Measurements from ENCODE around the gene S100A7A.

Gene S100A7A

DNA sequence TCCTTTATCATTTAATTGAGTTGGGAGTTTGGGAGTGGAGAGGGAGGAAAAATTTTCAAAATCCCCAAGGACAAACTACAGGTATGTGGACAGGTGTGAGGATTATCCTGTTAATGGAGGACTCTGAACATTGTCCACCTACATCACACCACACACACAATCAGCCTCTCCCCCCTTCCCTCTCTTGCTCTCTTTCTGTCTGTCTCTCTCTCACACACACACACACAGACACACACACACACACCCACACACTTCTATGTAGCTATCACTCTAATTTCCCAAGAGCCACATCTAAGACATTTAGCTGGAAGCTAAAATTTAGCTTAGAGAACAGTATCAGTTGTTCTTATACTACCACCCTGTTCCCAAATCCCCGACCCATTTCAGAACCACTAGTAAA is 26.9 kb upstream of the S100A7A start:
- no peak for DNase-seq (ENCODE audit: low read depth in 2 of 2)
- H3K4me3 ChIP-seq (replicated peaks in 1 of 2; ENCODE audit: low read depth in 2 of 2, low read length in 2 of 2) = no peak overlapping the region
- TF ChIP-seq, protein P1, sequence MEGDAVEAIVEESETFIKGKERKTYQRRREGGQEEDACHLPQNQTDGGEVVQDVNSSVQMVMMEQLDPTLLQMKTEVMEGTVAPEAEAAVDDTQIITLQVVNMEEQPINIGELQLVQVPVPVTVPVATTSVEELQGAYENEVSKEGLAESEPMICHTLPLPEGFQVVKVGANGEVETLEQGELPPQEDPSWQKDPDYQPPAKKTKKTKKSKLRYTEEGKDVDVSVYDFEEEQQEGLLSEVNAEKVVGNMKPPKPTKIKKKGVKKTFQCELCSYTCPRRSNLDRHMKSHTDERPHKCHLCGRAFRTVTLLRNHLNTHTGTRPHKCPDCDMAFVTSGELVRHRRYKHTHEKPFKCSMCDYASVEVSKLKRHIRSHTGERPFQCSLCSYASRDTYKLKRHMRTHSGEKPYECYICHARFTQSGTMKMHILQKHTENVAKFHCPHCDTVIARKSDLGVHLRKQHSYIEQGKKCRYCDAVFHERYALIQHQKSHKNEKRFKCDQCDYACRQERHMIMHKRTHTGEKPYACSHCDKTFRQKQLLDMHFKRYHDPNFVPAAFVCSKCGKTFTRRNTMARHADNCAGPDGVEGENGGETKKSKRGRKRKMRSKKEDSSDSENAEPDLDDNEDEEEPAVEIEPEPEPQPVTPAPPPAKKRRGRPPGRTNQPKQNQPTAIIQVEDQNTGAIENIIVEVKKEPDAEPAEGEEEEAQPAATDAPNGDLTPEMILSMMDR (IDR thresholded peaks at IDR 0.05; ENCODE audit: low read depth, low read length) = no peak

DNA sequence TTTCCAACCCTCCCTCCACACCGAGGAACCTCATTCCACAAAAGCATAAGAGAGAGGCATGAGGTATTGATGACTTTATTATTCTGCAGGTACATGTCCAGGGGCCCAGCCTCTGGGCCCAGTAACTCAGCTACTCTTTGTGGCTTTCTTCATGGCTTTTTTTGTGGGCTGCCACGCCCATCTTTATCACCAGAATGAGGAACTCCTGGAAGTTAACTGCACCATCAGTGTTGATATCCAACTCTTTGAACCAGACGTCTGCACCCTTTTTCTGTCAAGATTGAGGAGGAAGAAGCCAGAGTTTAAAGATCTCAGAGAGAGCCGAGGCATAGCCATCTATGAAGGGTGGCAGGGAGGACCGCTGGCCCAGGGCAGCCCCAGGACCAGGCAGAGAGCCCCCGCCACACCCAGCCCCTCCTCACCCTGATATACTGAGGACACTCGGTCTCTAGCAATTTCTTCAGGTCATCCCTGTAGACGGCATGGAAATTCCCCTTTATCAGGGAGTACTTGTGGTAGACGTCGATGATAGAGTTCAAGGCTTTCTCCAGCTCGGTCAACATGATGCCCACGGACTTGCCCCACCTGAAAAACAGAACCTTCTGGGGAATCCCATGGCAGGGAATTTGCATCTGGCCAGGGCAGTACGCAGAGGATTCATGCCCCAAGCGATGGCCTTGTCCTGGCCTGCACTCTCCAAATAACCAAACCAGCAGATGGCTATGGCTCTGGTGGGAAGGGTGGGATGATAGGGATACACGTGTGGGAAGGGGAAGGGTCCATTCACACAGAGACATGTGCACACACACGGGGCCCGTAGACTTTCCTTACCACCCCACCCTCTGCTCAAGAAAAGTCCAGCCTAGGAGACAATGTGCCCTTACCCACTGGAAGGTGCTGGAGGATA is 26.1 kb upstream of the S100A7A start:
- H3K4me3 ChIP-seq (replicated peaks in 1 of 2; ENCODE audit: low read depth in 2 of 2, low read length in 2 of 2) = no peak overlapping the region
- no peak for DNase-seq (ENCODE audit: low read depth in 2 of 2)
- TF ChIP-seq, protein P1 (IDR thresholded peaks at IDR 0.05; ENCODE audit: low read depth, low read length) = no peak

DNA sequence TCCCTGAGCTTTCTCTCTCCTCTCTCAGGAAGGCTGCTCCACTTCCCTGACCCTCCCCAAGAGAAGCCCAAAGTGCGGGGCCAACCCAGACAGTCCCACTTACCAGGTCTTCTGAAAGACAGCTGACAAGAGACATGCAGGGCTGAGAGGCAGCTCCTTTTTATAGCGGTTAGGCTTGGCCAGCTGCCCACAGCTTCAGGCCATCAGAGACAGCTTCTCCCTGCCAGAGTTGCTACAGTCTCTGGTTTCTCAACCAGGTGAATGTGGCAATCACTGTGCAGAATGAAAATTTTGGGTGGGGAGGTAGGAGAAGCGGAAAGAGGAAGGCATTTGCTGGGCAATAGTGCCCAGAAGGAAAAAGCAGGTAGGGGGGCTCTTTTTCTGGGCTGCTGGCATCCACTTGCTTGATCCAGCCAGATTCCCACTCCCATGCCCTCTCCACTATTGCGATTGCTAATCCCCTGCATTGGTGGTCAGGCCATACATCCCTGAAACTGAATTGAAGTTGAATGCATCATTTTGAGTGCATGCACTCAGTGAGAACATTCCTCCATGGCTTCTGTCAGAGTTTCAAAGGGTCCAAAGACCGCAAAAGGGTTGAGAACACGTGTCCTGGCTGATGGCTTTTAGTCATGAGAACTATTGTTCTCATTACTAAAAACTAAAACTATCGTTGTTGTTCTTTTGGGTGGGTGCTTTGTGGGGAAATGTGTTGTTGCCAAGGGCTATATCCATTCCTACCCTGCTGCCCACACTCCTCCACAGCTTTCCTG is 25.2 kb upstream of the S100A7A start, which contains the start of gene S100A8:
Gene S100A8 (minus strand): TSS at position 136 of the 773 bp plus-strand sequence. CDS start 538 bp downstream, outside the sequence.
- no peak for DNase-seq (ENCODE audit: low read depth in 2 of 2)
- H3K4me3 ChIP-seq (replicated peaks in 1 of 2; ENCODE audit: low read depth in 2 of 2, low read length in 2 of 2) = no peak within 1 kb of the TSS
- TF ChIP-seq, protein P1 (IDR thresholded peaks at IDR 0.05; ENCODE audit: low read depth, low read length) = no peak

DNA sequence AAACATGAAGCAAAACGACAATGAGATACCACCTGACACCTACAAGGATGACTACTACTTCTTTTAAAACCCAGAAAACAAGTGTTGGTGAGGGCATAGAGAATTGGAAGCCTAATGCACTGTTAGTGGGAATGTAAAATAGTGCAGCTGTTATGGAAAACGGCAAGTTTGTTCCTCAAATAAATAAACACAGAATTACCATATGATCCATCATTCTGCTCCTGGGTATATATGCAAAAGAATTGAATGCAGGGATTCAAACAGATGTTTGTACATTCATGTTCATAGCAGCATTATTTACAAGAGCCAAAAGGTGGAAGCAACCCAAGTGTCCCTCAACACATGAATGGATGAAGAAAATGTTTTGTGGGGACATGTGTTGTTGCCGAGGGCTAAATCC is 24.1 kb upstream of the S100A7A start:
- H3K4me3 ChIP-seq (replicated peaks in 1 of 2; ENCODE audit: low read depth in 2 of 2, low read length in 2 of 2) = no peak overlapping the region
- DNase-seq (ENCODE audit: low read depth in 2 of 2) = no peak
- TF ChIP-seq, protein P1 (IDR thresholded peaks at IDR 0.05; ENCODE audit: low read depth, low read length) = no peak

DNA sequence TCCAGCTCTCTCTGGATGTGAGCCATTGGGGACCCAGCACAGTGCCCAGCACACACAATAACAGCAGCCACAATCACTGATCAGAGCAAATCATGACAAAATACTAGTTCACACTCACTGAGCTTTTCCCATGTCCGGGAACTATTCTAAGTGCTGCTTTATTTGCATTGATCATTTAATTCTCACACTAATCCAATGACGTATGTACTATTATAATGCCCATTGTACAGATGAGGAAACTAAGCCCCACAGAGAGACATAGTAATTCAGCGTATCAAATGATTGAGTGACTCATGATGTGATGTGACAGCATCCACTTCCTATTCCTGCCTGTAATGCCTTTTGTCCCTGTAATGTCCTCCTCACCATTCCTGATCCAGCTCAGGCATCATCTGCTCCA is 23.5 kb upstream of the S100A7A start:
- TF ChIP-seq, protein P1 (IDR thresholded peaks at IDR 0.05; ENCODE audit: low read depth, low read length) = no peak
- no peak for DNase-seq (ENCODE audit: low read depth in 2 of 2)
- H3K4me3 ChIP-seq (replicated peaks in 1 of 2; ENCODE audit: low read depth in 2 of 2, low read length in 2 of 2) = no peak overlapping the region

DNA sequence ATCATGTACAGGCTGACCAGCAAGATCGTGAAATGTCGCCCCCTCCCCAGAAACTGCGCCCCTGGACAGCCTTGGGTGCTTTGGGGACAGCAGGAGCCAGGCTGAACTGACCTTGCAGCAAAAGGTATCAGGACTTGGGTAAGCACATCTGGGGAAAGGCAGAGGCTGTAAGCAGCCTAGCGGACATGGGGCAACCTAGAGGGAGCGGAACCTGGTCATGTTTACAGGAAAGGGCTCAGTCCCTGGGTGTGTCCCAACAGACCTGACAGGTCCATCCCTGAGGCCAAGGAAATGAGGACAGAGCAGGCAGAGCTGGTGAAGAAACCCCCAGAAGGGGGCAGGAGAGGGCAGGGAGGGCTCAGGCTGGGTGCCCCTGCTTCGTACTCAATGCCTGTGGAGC is 22.4 kb upstream of the S100A7A start:
- no peak overlapping the region for H3K4me3 ChIP-seq (replicated peaks in 1 of 2; ENCODE audit: low read depth in 2 of 2, low read length in 2 of 2)
- TF ChIP-seq, protein P1 (IDR thresholded peaks at IDR 0.05; ENCODE audit: low read depth, low read length) = no peak
- DNase-seq (ENCODE audit: low read depth in 2 of 2) = no peak
